Subcutaneous abdominal adipose tissue (tissue), 5 donors: ENCODE results near the gene CACNA2D3.

Experiments
- H3K27ac ChIP-seq: one replicate; pipeline ENCODE4 v1.7.0; 2013; ENCODE audit warnings: low read depth, mild to moderate bottlenecking, inconsistent platforms, low read length, moderate library complexity
- H3K27me3 ChIP-seq, 5 donors: one replicate each; pipeline ENCODE4 v1.7.0; 2013; ENCODE audit warnings: low read length in 5 of 5, inconsistent platforms in 1 of 5; ENCODE audit not compliant: control insufficient read depth in 5 of 5, insufficient read depth in 4 of 5
- H3K36me3 ChIP-seq, 5 donors: one replicate each; pipeline ENCODE4 v1.7.0; 2013; ENCODE audit warnings: low read length in 5 of 5; ENCODE audit not compliant: control insufficient read depth in 5 of 5, insufficient read depth in 5 of 5
- H3K4me1 ChIP-seq, 5 donors: one replicate each; pipeline ENCODE4 v1.7.0; 2013; ENCODE audit warnings: low read length in 5 of 5, mild to moderate bottlenecking in 3 of 5, moderate library complexity in 1 of 5; ENCODE audit not compliant: control insufficient read depth in 5 of 5, insufficient read depth in 5 of 5
- H3K4me3 ChIP-seq, 5 donors: one replicate each; pipeline ENCODE4 v1.7.0; 2013; ENCODE audit warnings: low read length in 5 of 5, low read depth in 1 of 5
- H3K9ac ChIP-seq, 5 donors: one replicate each; pipeline ENCODE4 v1.7.0; 2013; ENCODE audit warnings: low read length in 5 of 5, mild to moderate bottlenecking in 4 of 5, moderate library complexity in 3 of 5
- H3K9me3 ChIP-seq, 5 donors: one replicate each; pipeline ENCODE4 v1.7.0; 2013; ENCODE audit warnings: low read length in 5 of 5; ENCODE audit not compliant: control insufficient read depth in 5 of 5
- donor health status: healthy.
- donor health status: healthy.
- donor health status: healthy.
- donor health status: healthy.
- donor health status: healthy.

Gene CACNA2D3

GRCh38 chr3:54960082-54960481 lies 837.7 kb downstream of the CACNA2D3 start:
- Histone ChIP-seq H3K36me3 (no peaks in the 10 kb centered on the region), H3K27me3 (peaks cover 0 to 2% (median 0%) of the 10 kb centered on the region in 5 donors), H3K9me3 (no peaks in the 10 kb centered on the region), H3K4me3 (no peak overlapping the region), H3K27ac (no peak overlapping the region), H3K4me1 (peaks cover 0 to 7% (median 0%) of the 10 kb centered on the region in 5 donors), H3K9ac (no peak overlapping the region)

GRCh38 chr3:54960701-54961100 lies 838.3 kb downstream of the CACNA2D3 start:
- no peak overlapping the region for H3K9ac ChIP-seq
- no peak overlapping the region for H3K27ac ChIP-seq
- H3K36me3 ChIP-seq = no peaks in the 10 kb centered on the region
- peaks cover 0 to under 1% (median 0%) of the 10 kb centered on the region in 5 donors for H3K27me3 ChIP-seq
- H3K4me1 ChIP-seq = peaks cover 0 to 10% (median 0%) of the 10 kb centered on the region in 5 donors
- no peak overlapping the region for H3K4me3 ChIP-seq
- H3K9me3 ChIP-seq = no peaks in the 10 kb centered on the region

- no peak overlapping the region for H3K27ac ChIP-seq
- H3K9ac ChIP-seq = no peak overlapping the region
- H3K4me3 ChIP-seq = no peak overlapping the region
- peaks cover 0 to 14% (median 4%) of the 10 kb centered on the region in 5 donors for H3K4me1 ChIP-seq
- H3K36me3 ChIP-seq = no peaks in the 10 kb centered on the region
- H3K27me3 ChIP-seq = no peaks in the 10 kb centered on the region
- H3K9me3 ChIP-seq = no peaks in the 10 kb centered on the region
Observed at GRCh38 chr3:54962200-54962599, 839.8 kb downstream of the CACNA2D3 start.

GRCh38 chr3:54963641-54964040 lies 841.3 kb downstream of the CACNA2D3 start:
- H3K36me3 ChIP-seq = no peaks in the 10 kb centered on the region
- no peak overlapping the region for H3K27ac ChIP-seq
- no peaks in the 10 kb centered on the region for H3K27me3 ChIP-seq
- no peak overlapping the region for H3K4me3 ChIP-seq
- no peaks in the 10 kb centered on the region for H3K9me3 ChIP-seq
- H3K9ac ChIP-seq = no peak overlapping the region
- peaks cover 0 to 18% (median 8%) of the 10 kb centered on the region in 5 donors for H3K4me1 ChIP-seq

- H3K27ac ChIP-seq = no peak overlapping the region
- H3K4me3 ChIP-seq = no peak overlapping the region
- no peak overlapping the region for H3K9ac ChIP-seq
- no peaks in the 10 kb centered on the region for H3K27me3 ChIP-seq
- no peaks in the 10 kb centered on the region for H3K36me3 ChIP-seq
- peaks cover 0 to 18% (median 8%) of the 10 kb centered on the region in 5 donors for H3K4me1 ChIP-seq
- no peaks in the 10 kb centered on the region for H3K9me3 ChIP-seq
Observed at GRCh38 chr3:54964081-54964480, 841.7 kb downstream of the CACNA2D3 start.

GRCh38 chr3:54965746-54966145 lies 843.4 kb downstream of the CACNA2D3 start:
- Histone ChIP-seq H3K4me3 (no peak overlapping the region), H3K9me3 (no peaks in the 10 kb centered on the region), H3K27me3 (no peaks in the 10 kb centered on the region), H3K9ac (no peak overlapping the region), H3K4me1 (peaks cover 0 to 20% (median 8%) of the 10 kb centered on the region in 5 donors), H3K27ac (no peak overlapping the region), H3K36me3 (no peaks in the 10 kb centered on the region)

GRCh38 chr3:54966979-54967378 lies 844.6 kb downstream of the CACNA2D3 start:
- H3K9ac ChIP-seq = no peak overlapping the region
- H3K27me3 ChIP-seq = no peaks in the 10 kb centered on the region
- H3K4me3 ChIP-seq = no peak overlapping the region
- no peak overlapping the region for H3K27ac ChIP-seq
- H3K4me1 ChIP-seq = peaks cover 0 to 22% (median 11%) of the 10 kb centered on the region in 5 donors
- H3K9me3 ChIP-seq = no peaks in the 10 kb centered on the region
- no peaks in the 10 kb centered on the region for H3K36me3 ChIP-seq

- no peaks in the 10 kb centered on the region for H3K36me3 ChIP-seq
- no peaks in the 10 kb centered on the region for H3K9me3 ChIP-seq
- H3K4me3 ChIP-seq = no peak overlapping the region
- no peak overlapping the region for H3K27ac ChIP-seq
- H3K9ac ChIP-seq = no peak overlapping the region
- peaks cover 0 to 22% (median 11%) of the 10 kb centered on the region in 5 donors for H3K4me1 ChIP-seq
- no peaks in the 10 kb centered on the region for H3K27me3 ChIP-seq
Observed at GRCh38 chr3:54967731-54968161, 845.4 kb downstream of the CACNA2D3 start.

GRCh38 chr3:54968546-54969172 lies 846.3 kb downstream of the CACNA2D3 start:
- no peaks in the 10 kb centered on the region for H3K36me3 ChIP-seq
- no peaks in the 10 kb centered on the region for H3K27me3 ChIP-seq
- no peaks in the 10 kb centered on the region for H3K9me3 ChIP-seq
- peaks cover 0 to 22% (median 11%) of the 10 kb centered on the region in 5 donors for H3K4me1 ChIP-seq
- no peak overlapping the region for H3K9ac ChIP-seq
- H3K4me3 ChIP-seq = no peak overlapping the region
- H3K27ac ChIP-seq = no peak overlapping the region

- H3K4me1 ChIP-seq = peaks cover 0 to 17% (median 11%) of the 10 kb centered on the region in 5 donors
- no peaks in the 10 kb centered on the region for H3K36me3 ChIP-seq
- no peak overlapping the region for H3K4me3 ChIP-seq
- H3K27ac ChIP-seq = no peak overlapping the region
- no peaks in the 10 kb centered on the region for H3K9me3 ChIP-seq
- no peaks in the 10 kb centered on the region for H3K27me3 ChIP-seq
- H3K9ac ChIP-seq = no peak overlapping the region
Observed at GRCh38 chr3:54969652-54970051, 847.3 kb downstream of the CACNA2D3 start.
